Hepatocyte (in vitro differentiated cells): ENCODE data around the gene TMEM245. TPM values are rescaled to one million over a fixed set of nuclear protein-coding genes. Genes with fewer than 3 reads are reported as not detected.
A peak's percentile ranks its signal among the peaks of the same experiment; 100 is the strongest.

Experiments
- DNase-seq: peaks from one replicate; pipeline ENCODE4 v3.0.0-alpha.2; 2016; ENCODE audit warnings: low spot score
- H2AFZ ChIP-seq: fragments of 200-600 bp; sonication (generic); 2 replicates; pipeline ENCODE4 v1.6.0; 2016; ENCODE audit warnings: antibody characterized with exemption, mild to moderate bottlenecking
- H3K27ac ChIP-seq: fragments of 200-600 bp; sonication (generic); 2 replicates; pipeline ENCODE4 v1.5.1; 2016; ENCODE audit warnings: mild to moderate bottlenecking
- H3K27me3 ChIP-seq: fragments of 200-600 bp; sonication (generic); 2 replicates; pipeline ENCODE4 v1.6.1; 2016
- H3K36me3 ChIP-seq: fragments of 200-600 bp; sonication (generic); replicated peaks from 2 replicates; pipeline ENCODE4 v1.5.1; 2016; ENCODE audit warnings: low read depth; ENCODE audit not compliant: insufficient read depth
- H3K4me1 ChIP-seq: fragments of 200-600 bp; sonication (generic); 2 replicates; pipeline ENCODE4 v1.5.1; 2016; ENCODE audit warnings: mild to moderate bottlenecking, moderate library complexity; ENCODE audit not compliant: insufficient read depth
- H3K4me2 ChIP-seq: fragments of 200-600 bp; sonication (generic); 2 replicates; pipeline ENCODE4 v1.6.0; 2016
- H3K4me3 ChIP-seq: fragments of 200-600 bp; sonication (generic); 2 replicates; pipeline ENCODE4 v1.5.1; 2016; ENCODE audit warnings: mild to moderate bottlenecking
- H3K79me2 ChIP-seq: fragments of 200-600 bp; sonication (generic); 2 replicates; pipeline ENCODE4 v1.6.0; 2017; ENCODE audit warnings: mild to moderate bottlenecking
- H3K9me2 ChIP-seq: fragments of 200-600 bp; sonication (generic); replicated peaks from 2 replicates; pipeline ENCODE4 v1.6.0; 2017; ENCODE audit warnings: mild to moderate bottlenecking; ENCODE audit not compliant: insufficient read depth
- H3K9me3 ChIP-seq: fragments of 200-600 bp; sonication (generic); 2 replicates; pipeline ENCODE4 v1.5.1; 2016; ENCODE audit warnings: low read depth, mild to moderate bottlenecking
- H4K20me1 ChIP-seq: fragments of 200-600 bp; sonication (generic); 2 replicates; pipeline ENCODE4 v1.6.0; 2016; ENCODE audit warnings: mild to moderate bottlenecking; ENCODE audit not compliant: insufficient read depth, poor library complexity, severe bottlenecking
- EZH2 ChIP-seq: fragments of 200-600 bp; sonication (generic); IDR thresholded peaks from 2 replicates; pipeline ENCODE4 v1.6.1; 2016; ENCODE audit warnings: antibody characterized with exemption, mild to moderate bottlenecking, borderline replicate concordance
- EZH2phosphoT487 ChIP-seq: fragments of 200-600 bp; sonication (generic); IDR thresholded peaks from one replicate; pipeline ENCODE4 v1.6.1; 2018; ENCODE audit warnings: antibody characterized with exemption, mild to moderate bottlenecking, low read depth, moderate library complexity; ENCODE audit not compliant: unreplicated experiment, severe bottlenecking
- WGBS: methylation state at CpG from one replicate; pipeline ENCODE4 v1.1.6; 2016; ENCODE audit warnings: low lambda C conversion rate; ENCODE audit errors: missing lambda C conversion rate; 5-methylcytosine and 5-hydroxymethylcytosine counted together
- polyA plus RNA-seq: library from polyadenylated mRNA; unstranded; fragments of >200 nt; fragmentation: Nextera tagmentation; extraction: Ambion mirVana; gene quantifications from 2 replicates; pipeline ENCODE4 v1.2.1, GENCODE V29; 2016
- total RNA-seq: library from RNA; depleted of rRNA; stranded (reverse); fragments of >200 nt; gene quantifications from 2 replicates; pipeline ENCODE4 v1.2.3, GENCODE V29; 2014
- TF ChIP-seq, protein P1 (sequence below): fragments of 200-600 bp; sonication (generic); IDR thresholded peaks from 2 replicates; pipeline ENCODE4 v1.5.1; 2016; ENCODE audit warnings: antibody characterized with exemption, mild to moderate bottlenecking; ENCODE audit not compliant: poor library complexity

The TMEM245 gene
- total and polyA plus RNA-seq, 2 experiments from 2014 or later: 63.5 to 122 TPM

DNA sequence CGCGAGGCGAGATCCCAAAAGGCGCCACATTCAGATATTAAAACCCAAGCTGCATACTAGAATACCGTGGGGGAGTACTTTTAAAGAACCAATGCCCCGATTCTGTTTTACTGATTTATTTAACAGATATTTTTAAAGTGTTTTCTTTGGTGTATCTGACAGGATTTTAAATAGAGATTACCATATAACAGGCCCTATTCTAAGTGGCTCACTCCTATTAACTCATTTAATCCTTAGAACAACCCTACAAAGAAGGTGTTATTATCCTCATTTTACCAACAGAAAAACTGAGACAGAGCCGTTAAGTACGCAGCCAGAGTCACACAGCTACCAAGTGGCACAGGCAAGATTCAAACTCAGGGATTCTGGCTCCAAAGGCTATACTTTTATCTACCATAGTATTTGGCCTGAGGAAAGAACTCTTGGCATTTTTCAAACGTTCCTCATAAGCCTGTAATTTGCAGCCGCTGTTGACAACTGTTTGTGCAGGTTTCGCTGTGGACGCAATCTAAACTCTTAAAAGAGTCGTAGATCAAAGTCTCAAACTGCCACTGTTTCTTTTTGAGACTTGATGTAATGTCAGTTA is 550 bp upstream of the TMEM245 start:
- Histone ChIP-seq H3K27ac (no peak overlapping the region), H3K9me2 (no peaks in the 10 kb centered on the region), H3K36me3 (no peaks in the 10 kb centered on the region), H4K20me1 (peaks cover 23% of the 10 kb centered on the region), H3K9me3 (no peaks in the 10 kb centered on the region), H3K4me1 (peaks cover 4% of the 10 kb centered on the region), H2AFZ (peak overlapping the region; percentile 28), H3K4me2 (peak overlapping the region; percentile 76), H3K79me2 (peaks cover 39% of the 10 kb centered on the region), H3K4me3 (peak overlapping the region; percentile 9), H3K27me3 (no peaks in the 10 kb centered on the region)
- 19% methylated on average over 13 of the region's 13 CpGs for WGBS
- TF ChIP-seq, protein P1, sequence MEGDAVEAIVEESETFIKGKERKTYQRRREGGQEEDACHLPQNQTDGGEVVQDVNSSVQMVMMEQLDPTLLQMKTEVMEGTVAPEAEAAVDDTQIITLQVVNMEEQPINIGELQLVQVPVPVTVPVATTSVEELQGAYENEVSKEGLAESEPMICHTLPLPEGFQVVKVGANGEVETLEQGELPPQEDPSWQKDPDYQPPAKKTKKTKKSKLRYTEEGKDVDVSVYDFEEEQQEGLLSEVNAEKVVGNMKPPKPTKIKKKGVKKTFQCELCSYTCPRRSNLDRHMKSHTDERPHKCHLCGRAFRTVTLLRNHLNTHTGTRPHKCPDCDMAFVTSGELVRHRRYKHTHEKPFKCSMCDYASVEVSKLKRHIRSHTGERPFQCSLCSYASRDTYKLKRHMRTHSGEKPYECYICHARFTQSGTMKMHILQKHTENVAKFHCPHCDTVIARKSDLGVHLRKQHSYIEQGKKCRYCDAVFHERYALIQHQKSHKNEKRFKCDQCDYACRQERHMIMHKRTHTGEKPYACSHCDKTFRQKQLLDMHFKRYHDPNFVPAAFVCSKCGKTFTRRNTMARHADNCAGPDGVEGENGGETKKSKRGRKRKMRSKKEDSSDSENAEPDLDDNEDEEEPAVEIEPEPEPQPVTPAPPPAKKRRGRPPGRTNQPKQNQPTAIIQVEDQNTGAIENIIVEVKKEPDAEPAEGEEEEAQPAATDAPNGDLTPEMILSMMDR: no peak
- TF ChIP-seq EZH2 (no peak), EZH2phosphoT487 (no peak)
- no peak for DNase-seq

DNA sequence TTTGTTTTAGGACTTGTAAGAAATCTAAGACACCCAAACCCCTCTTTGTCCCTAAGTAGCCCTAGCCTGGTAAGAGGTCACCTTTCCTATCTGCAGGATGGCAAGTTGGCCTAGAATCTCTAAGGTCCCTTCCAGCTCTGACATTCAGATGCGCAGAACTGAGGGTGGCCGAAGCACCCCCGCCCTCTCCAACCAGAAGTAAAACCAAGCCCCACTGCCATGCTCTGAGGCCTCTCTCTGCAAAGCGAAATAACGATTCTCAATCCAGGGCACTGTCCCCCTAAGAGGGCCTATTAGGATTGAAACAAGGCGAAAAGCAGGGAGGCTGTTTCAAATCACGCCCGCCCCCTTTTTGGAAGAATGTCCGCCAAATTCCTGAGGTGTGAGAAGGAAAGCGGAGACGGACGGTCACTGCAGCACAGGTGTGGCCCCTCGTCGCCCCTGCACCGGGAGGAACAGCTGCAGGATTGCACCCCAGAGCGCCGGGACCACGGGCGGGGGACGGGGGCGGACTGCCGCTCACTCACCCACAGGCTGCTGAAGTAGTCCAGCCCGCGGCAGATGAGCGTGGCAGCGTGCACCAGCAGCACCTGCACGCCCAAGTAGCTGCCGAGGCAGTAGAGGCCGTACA is 824 bp downstream of the TMEM245 start:
- H3K4me1 ChIP-seq: peaks cover 4% of the 10 kb centered on the region
- WGBS: 1% methylated on average over 27 of the region's 29 CpGs
- H2AFZ ChIP-seq: peak overlapping the region; percentile 51
- no peaks in the 10 kb centered on the region for H3K9me2 ChIP-seq
- no peaks in the 10 kb centered on the region for H3K27me3 ChIP-seq
- peak overlapping the region; percentile 88 for H3K4me2 ChIP-seq
- no peaks in the 10 kb centered on the region for H3K36me3 ChIP-seq
- peak; percentile 23 for DNase-seq
- H3K79me2 ChIP-seq: peaks cover 53% of the 10 kb centered on the region
- peaks cover 30% of the 10 kb centered on the region for H4K20me1 ChIP-seq
- H3K4me3 ChIP-seq: peak overlapping the region; percentile 61
- no peaks in the 10 kb centered on the region for H3K9me3 ChIP-seq
- TF ChIP-seq, protein P1: no peak
- TF ChIP-seq EZH2phosphoT487: no peak
- no peak for TF ChIP-seq EZH2
- H3K27ac ChIP-seq: peak overlapping the region; percentile 86

DNA sequence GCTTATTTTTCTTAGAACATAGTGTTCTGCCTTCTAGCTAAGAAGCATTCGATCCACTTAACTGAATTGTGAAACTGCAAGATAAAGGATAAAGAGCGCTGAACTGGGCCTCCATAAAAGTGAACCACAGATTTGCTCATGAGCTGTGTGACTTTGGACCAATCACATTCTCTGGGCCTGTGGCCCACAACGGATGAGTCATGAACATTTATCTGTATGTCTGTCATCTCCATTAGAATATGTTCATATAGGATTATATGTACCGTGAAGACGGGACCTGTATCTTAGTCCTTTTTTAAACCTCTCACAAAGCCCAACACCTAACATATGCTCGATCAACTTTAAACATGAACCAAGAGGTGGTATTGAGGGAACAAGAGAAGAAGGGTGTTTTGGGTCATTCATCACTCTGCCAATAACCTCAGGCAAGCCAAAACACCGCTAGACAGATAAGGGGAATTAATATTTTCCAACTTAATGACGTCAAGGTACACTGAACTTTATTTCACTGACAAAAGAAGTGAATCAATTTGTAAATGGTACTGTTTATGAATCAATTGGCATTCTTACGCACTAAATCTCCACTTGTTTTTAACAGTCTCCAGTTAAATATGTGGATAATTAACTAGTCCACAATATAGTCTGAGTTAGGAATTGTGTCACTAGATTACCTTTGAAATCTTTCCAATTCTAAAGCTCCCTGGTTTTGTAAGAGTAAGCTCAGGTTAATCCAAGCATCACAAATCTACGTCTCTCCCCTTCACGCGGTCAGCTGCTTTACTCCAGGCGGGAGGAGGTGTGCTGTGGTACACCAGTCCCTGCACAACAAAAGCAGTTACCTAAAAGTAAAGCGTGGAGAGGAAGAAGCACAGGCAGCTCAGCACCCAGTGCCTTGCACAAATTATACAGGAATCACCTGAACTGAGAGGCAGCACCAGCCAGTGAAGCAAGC is 1.6 kb downstream of the TMEM245 start:
- Histone ChIP-seq H3K9me3 (no peaks in the 10 kb centered on the region), H3K4me1 (peaks cover 4% of the 10 kb centered on the region), H4K20me1 (peaks cover 34% of the 10 kb centered on the region), H2AFZ (no peak overlapping the region), H3K4me2 (peak overlapping the region; percentile 88), H3K36me3 (no peaks in the 10 kb centered on the region), H3K79me2 (peaks cover 61% of the 10 kb centered on the region), H3K27me3 (no peaks in the 10 kb centered on the region), H3K4me3 (peak overlapping the region; percentile 61), H3K9me2 (no peaks in the 10 kb centered on the region), H3K27ac (peak overlapping the region; percentile 86)
- TF ChIP-seq EZH2: no peak
- TF ChIP-seq, protein P1: no peak
- no peak for TF ChIP-seq EZH2phosphoT487
- WGBS: 18% methylated on average over 14 of the region's 14 CpGs
- DNase-seq: peak; percentile 73
